Stimulated activated CD4-positive, alpha-beta T cell treated with anti-CD3 and anti-CD28 coated beads, TNF-alpha, amount 100 ng/mL, for 1 hour (primary cell): ENCODE measurements around the gene METTL22.

Source experiments
- DNase-seq, 3 donors: peaks; one replicate each; pipeline ENCODE4 v3.0.0-alpha.2; 2020; ENCODE audit warnings: low read depth in 3 of 3, low spot score in 1 of 3

Gene METTL22

DNA sequence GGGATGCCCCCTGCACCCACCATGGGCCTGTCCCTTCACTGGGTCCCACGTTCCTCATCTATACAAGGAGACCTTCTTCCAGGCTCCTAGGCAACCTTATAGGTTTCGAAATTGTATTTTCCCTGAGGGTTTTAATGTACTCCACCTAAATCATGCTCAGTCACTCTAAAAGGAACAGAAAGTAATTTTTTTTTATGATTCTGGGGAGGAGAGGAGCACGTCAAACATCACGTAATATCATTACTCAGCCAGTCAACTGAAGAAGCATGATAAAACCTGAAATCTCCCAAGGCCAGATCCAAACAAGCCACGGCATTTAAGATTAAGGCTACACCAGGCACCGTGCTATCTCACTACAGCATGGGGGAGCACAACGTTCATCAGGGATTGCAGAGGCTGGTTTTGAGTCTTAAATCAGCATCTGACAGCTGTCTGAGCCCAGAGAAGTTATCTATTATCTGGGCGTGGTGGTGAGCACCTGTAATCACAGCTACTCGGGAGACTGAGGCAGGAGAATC lies 27.3 kb upstream of the METTL22 start:
- DNase-seq: no peak

DNA sequence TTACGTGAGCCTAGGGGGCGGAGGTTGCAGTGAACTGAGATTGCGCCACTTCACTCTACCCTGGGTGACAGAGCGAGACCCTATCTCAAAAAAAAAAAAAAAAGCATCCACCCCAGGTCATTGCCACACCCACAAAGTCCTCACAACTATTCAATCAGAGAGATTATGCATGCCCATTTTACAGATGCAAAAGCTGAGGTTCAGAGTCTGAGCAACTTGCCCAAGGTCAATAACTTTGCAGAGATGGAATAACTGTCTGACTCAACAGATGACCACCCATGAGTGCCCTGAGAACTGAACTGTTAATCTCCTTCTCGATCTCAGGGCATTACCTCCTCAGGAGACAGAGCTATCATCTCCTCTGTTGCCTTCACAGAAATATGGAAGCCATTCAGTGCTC lies 25.7 kb upstream of the METTL22 start:
- no peak for DNase-seq

DNA sequence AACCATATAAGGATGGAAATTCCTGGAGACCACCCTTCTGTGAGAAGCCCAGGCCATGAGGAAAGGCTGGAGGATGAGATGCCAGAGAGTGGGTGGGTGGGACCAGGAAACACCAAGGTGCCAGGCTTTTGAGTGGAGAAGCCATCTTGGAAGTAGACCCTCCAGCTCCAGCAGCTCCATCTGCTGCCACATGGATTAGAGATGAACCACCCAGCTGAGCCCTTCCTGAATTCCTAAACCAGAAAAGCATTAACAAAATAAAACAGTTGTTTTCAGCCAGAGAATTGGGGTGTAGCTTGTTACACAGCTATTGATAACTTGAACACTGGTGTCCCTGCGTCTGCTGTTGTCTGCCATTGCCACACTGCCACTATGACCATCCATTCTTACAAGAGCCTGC lies 24.9 kb upstream of the METTL22 start:
- no peak for DNase-seq

DNA sequence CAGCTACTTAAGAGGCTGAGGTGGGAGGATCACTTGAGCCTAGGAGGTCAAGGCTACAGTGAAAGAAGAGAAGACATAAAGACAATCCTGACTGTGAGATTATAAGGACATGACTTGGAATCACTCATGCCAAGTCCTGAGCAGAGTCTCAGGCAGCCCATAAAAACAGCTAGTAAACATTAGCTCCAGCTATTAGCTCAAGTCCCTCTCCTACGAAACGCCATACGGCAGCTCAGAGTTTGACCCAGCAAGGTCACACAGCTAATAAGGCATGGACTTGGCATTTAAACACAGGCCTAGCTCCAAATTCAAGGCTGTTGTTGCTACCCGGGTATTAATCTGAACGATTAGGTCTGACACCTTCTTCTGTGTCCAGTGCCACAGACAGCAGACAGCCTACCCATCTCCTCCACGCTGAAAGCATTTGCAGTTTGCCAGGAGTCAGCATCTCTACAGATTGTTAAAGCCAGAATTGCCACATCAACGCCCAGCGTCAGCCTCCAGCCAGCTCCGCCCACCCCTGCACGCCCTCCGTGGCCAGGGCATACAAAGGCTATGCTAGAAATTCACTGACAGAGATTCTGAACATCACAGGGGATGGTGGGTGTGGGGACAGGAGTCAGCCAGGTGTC lies 21.2 kb upstream of the METTL22 start:
- no peak for DNase-seq

DNA sequence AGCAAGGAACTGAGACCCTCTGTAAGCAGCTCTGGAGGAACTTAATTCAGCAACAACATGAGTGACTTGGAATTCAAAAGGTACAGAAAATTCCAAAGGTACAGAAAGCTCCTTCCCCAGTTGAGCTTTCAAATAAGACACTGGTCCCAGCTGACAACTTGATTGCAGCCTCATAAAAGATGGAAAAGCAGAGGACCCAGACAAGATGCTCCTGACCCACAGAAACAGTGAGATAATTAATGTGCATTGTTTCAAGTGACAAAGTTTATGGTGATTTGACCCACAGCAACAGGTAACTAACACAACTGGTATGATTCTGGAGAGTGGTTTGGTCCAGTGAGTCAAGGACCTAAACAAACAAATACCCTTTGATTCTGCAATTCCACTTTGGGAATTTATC lies 15.9 kb upstream of the METTL22 start:
- DNase-seq: no peak

DNA sequence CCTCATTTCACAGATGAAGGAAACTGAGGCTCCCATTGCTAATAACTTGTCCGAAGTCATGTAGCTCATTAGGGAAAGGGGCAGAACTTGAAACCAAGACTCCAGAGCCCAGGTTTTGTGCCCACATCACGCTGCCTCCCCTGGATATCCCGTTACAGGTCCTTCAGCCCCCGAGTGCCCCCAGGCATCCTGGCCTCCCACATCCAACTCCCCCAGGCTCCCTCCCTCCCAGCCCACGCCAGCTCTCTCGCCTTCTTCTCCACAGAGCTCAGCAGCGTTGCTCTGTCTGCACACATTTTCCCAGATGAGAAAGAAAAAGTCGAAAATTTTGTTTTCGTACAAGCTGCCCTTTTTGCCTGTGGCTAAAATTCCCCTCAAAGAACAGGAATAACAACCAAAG lies 14.3 kb upstream of the METTL22 start:
- no peak for DNase-seq

DNA sequence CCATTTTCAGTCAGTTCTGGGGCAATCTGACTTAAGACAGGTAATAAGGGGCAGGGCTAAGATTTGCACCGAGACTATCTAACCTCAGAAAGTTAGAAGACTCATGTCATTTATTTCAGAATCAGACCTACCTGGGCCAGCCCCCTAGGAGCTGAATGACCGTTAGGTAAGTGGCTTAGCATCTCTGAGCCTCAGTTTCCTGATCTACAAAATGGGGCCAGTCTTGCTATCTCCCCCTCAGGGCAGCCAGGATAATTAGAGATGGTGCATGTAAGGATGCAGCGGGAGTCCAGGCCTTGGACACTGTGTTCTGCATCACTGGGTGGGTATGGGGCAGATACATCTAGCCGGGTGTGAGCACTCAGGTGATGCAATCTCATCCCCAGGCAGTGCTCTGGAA lies 10.4 kb upstream of the METTL22 start:
- no peak for DNase-seq

DNA sequence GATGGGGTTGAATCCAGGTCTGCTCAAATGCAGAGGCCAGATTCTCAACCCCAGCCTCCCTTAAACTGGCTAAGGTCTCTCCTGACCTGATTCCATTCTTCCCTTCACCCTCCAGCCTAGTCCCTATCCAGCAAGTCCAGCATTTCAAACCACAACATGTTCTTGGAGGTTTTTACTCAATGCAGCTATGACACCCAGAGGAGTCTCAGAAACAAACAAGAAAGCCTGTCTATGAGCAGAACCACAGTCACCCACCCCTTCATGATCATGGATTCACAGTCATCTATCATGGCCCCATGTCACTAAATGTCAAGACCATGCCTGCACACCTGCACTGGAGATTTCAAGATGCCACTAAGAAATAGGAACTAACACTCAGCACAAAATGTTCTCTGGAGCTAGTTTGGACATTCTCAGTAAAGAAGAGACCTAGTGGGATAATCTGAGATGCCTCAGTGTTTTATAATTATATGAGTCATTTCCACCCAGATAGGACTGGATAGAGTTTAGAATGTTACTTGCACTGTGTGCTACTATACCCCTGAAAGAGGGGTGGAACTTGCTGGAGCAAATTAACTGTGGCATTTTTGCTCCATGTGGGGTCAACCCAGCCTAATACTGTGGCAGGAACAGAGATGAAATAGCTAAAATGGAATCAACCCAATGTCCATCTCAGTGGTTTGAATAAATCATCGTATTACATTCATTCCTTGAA lies 9.5 kb upstream of the METTL22 start:
- no peak for DNase-seq

DNA sequence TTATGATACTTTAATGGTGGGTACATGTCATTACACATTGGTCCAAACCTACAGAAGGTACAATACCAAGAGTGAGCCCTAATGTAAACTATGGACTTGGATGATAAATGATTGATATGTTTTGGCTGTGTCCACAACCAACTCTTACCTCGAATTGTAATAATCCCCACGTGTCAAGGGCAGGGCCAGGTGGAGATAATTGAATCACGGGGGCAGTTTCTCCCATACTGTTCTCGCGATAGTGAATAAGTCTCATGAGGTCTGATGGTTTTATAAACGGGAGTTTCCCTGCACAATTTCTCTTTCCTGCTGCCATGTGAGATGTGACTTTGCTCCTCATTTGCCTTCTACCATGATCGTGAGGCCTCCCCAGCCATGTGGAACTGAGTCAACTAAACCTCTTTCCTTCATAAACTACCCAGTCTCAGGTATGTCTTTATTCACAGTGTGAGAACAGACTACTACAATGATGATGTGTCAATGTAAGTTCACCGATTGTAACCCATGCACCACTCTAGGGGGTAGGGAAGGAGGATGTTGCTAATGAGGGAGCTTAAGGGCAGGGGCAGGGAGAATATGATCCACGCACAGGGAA lies 7.0 kb upstream of the METTL22 start:
- DNase-seq: no peak

DNA sequence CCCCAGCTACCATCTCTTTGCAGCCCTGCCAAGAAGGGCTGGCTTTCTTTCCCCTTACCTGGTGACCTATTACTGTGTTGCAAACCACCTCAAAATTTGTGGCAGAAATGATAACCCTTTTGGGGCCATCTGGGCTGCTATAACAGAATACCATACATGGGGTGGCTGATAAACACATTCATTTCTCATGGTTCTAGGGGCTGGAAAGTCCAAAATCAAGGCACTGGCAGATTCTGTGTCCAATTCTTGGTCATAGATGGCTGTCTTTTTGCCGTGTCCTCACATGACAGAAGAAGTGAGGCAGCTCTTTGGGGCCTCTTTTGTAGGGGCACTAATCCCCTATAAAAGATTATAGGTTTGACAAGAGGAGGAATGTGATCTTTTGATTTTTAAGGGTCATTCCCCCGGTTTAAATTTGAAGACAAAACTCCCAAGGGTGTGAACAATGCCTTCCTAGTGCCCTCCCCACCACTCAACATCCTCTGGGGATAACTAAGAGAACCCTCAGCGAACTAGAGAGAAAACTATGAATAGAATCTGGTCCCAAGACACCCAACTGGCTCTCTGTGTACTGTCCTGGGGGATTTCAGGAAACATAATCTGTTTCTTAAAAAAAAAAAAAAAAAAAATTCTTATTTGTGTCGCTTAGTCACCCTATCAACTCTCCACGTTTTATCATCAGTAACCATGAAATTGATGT lies 1.7 kb upstream of the METTL22 start:
- no peak for DNase-seq

DNA sequence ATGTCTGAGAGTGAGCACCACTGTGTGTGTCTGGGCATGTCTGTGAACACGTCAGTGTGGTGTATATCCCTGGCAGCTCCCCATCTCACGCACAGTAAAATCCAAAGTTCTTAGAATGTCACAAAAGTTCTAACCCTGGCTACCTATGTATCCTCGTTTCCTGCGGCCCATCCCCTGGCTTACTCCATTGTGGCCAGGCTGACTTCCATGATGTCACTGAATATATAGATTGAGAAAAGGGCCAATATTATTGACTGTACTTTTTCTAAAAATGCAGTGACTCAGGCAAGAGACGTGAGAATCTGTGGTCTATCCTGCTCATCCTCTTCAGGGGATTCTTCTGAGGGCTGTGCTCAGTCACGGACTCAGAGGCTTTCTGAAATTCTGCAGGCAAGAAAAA lies 963 bp upstream of the METTL22 start:
- DNase-seq: no peak

DNA sequence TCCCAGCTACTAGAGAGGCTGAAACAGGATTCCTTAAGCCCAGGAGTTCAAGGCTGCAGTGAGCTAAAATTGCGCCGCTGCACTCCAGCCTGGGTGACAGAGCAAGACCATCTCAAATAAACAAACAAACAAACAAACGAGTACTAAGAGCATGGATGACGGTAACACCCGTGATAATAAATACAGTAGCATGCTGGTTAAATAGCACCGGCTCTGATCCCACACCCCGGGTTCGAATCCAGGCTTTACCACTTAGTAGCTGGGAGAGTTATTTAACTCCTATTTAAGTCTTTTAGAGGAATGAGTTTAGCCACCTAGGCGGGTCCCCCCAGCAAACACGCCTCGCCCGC lies 301 bp upstream of the METTL22 start:
- no peak for DNase-seq

DNA sequence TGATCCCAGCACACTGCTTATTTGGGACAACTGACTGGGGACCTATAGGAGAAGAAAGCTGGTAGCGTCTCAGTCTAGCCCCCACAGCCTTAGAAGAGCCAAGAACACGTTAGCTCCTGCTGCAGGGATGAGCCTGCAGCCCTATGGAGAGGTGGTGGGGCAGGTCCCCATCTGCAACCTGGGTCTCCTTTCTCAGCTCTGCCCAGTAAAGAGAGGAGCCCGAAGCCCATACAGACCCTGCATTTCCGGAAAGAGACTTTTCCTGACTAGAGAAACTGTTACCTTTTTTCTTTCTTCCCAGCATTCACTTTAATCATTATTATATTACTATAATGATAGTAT lies 788 bp downstream of the METTL22 start:
- DNase-seq: no peak

DNA sequence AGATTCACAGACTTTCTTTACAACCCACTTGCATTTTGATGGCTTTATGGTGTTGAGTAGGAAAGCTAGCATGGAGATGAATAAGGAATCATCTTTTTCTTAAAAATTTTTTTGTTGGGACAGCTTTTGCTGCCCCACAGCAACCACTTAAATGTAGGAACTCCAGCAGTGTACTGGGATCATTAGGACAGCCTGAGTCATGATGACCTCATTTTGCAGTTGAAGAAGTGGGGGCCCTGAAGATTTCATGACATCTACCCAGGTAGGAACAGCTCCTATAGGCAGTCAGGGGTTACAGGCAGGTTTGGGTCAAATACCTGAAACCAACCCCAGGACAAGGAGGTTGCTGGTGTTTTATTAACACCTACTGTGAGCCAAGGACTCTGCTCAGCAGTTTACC lies 2.1 kb downstream of the METTL22 start:
- no peak for DNase-seq

DNA sequence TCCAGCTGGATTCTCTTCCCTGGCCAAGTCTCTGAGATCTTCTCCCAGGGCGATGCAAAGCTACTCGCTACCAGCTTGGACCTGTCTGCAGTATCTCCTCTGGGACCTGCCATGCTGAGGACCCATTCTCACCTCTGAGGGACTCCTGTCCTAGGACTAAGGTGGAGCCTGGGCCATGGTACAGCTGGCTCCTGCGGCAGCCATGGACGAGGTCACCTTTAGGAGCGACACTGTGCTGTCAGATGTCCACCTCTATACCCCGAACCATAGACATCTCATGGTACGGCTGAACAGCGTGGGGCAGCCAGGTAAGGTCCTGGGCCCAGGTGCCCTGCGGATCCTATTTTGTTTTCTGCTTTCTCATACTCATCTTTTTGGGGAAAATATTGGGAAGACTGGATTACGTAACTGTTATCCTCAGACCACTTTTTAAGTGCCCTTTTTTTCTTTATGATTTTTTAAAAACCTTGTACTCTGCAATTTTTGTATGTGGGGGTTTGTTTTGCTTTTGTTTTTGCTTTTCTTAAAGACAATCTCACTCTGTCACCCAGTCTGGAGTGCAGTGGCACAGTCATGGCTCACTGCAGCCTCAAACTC lies 4.1 kb downstream of the METTL22 start:
- DNase-seq: no peak

DNA sequence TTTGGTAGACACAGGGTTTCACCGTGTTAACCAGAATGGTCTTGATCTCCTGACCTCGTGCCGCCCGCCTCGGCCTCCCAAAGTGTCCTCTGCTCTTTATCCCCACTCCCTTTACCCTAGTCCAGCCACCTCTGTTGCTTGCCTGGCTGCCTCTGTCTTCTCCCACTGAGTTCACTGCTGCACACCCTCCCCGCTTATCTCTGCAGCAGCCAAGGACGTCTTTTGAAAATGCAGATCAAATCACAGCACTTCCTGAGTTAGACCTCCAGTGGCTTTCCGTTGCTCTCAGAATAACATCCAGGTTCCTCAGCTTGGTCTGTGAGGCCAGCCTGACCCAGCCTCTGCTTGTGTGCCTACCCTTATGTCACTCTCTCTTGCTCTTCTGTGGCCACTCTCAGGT lies 5.4 kb downstream of the METTL22 start:
- DNase-seq: no peak

DNA sequence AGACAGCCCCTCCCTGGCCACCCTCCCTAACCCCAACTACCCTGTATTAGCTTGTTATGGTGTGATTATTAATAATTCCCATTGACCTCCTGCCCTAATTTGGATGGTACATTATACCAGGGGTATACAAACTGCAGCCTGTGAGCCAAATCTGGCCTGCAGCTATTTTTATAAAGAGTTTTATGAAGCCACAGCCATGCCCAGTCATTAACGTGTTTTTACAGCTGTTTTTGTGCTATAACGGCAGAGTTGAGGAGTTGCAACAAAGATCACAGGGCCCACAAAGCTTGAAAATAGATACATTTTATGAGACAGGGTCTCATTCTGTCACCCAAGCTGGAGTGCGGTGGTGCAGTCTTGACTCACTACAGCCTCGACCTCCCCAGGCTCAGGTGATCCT lies 6.0 kb downstream of the METTL22 start:
- DNase-seq: no peak

DNA sequence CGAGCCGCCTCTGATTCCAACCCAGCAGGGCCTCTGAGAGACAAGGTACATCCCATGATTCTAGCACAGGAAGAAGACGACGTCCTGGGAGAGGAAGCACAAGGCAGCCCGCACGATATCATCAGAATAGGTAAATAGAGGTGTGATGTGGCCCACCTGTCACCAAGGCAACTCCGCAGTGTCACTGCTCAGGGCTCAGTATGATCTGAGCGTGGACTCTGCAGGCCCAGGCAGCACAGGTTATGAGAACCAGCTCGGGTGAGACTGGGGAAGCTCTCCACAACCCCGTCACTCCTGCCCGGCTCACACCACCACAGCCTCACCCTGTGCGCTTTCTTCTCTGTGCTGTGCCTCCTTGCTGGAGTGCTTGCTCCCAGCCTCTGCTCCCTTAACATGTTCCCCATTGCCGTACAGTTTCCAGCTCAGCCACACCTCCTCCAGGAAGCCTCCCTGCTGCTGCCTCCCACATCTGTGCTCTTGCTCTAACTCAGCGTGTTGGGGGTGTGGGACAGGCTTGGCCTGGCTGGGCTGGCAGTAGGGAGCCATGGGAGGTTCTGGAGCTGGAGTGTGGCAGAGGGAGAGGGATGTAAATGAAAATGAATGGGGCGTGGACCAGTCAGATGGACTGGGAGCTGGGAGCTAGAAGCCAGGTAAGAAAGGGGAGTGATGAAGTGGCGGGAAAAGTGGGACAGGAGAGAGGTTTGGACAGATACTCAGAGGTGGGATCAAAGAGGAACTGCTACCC lies 7.7 kb downstream of the METTL22 start:
- DNase-seq: no peak

DNA sequence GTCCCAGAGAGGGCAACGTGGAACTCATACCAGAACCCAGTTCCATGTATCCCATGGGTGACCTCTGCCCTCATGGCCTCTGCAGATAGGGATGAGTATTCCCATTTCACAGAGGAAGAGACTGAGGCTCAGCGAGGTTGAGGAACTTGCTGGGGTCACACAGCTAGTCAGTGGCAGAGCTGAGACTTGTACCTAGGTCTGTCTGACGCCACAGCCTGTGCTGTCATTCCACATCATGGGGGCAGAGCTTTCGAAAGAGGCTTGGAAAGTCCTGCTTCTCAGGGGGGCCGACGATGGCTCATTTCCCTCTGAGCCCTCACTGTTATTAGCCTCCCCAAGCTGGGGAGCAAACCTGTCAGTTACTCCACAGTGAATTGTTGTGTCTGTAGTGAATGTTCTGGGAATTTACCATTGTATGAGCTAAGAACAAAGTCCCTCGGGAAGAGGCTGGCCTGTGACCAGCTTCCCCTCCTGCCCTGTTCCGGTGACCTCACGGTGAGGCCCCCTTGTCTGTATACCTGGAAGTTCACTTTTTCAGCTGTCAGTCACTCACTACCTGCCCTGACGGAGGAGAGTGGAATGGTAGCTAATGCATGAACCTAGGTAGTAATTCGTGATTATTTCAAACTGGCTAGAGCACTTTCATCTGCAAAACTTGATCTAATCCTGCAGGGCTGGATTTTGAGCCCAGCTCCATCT lies 8.9 kb downstream of the METTL22 start:
- no peak for DNase-seq

DNA sequence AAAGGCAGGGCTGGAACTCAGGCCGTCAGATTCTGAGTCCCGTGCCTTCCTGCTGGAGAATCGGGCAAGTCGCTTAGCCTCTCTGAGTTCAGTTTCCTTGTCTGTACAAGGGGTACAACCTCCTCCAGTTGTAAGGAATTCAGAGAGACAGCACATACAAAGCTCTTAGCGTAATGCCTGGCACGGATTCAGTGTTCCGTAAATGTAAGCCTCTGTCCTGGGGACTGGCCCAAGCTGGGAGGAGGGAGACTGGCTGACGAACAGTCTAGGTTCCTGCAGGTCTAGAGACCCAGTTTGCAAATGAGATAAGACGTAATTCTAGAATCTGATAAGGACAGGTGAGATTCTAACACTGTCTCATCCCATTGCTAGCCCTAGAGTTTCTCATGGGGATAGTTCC lies 9.9 kb downstream of the METTL22 start:
- no peak for DNase-seq
